ENCODE measurements around the gene LRP4. TPM values are rescaled to one million over a fixed set of nuclear protein-coding genes. Genes with fewer than 3 reads are reported as not detected.

Gene LRP4
- polyA plus RNA-seq, 1 donor (not counting 4 experiments of a cell fraction or from before 2014, with no cell fraction given): 3.4 TPM

DNA sequence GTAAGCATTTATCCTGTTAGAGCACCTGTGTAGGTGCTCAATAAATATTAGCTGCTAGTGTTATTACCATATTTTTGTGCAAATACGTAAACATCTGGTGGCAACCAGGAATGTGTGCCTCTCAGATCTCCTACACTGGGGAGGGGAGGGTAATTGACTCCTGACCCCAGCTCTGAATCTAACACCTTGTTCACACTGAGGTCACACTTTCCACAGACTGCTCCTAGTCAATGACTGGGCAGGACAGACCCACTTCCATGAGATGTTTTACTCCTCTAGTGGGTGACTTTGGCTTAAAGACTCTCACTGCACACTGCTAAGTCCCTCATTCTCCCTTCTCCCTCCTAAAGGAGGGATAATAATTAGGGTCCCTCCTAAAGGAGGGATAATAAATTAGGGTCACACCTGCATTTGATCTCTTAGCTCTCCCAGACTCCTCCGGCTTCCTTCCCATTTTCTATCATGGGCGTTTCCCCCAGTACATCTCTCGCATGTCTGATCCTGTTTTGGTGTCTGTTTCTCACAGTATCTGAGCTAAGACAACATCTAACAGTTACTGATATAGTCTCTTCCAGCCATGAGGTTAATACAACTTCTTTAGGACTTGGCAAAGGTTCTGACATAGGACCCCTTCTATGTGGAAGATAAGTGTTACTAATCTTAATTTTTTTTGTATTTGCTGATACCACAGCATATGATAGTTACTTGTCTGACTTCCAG is 26.2 kb upstream of the LRP4 start:
- H3K4me3 ChIP-seq (ENCODE audit: control insufficient read depth in 2 of 3, extremely low read depth in 1 of 3, insufficient read depth in 2 of 3, low read depth in 1 of 3, low read length in 3 of 3): no peak overlapping the region
- H3K9ac ChIP-seq (ENCODE audit: control insufficient read depth, extremely low read depth, insufficient read depth, low read length): no peak overlapping the region
- no peaks in the 10 kb centered on the region for H4K20me1 ChIP-seq (ENCODE audit: control insufficient read depth, extremely low read depth, insufficient read depth, low read length)
- no peaks in the 10 kb centered on the region for H3K79me2 ChIP-seq (ENCODE audit: control insufficient read depth, insufficient read depth, low read length)
- peak overlapping the region; percentile 35 for H2AFZ ChIP-seq (ENCODE audit: control insufficient read depth, low read length)
- no peaks in the 10 kb centered on the region for H3K27me3 ChIP-seq (ENCODE audit: control insufficient read depth, extremely low read depth, insufficient read depth, low read length)
- DNase-seq (ENCODE audit: low read depth, low spot score) (no peak), FAIRE-seq (peak; percentile 81)
- peaks cover 24% of the 10 kb centered on the region for H3K4me1 ChIP-seq (ENCODE audit: control insufficient read depth, extremely low read depth, insufficient read depth, low read length)
- TF ChIP-seq EZH2 (IDR thresholded peaks at IDR 0.05; ENCODE audit: low read length) (no peak), CTCF (optimal IDR thresholded peaks at IDR 0.05 in 1 of 3, IDR thresholded peaks at IDR 0.05 in 1 of 3, conservative IDR thresholded peaks at IDR 0.05 in 1 of 3; ENCODE audit: extremely low read depth in 1 of 3, insufficient read depth in 2 of 3, low read length in 3 of 3) (no peak)
- dilution Hi-C loops (cut with MboI; ENCODE audit: extremely low pct_ligation_motif_present, low sequenced_read_pairs): no loop called here
- H3K9me3 ChIP-seq (ENCODE audit: control insufficient read depth, low read depth, low read length): no peaks in the 10 kb centered on the region
- peak overlapping the region; percentile 34 for H3K4me2 ChIP-seq (ENCODE audit: control insufficient read depth, extremely low read depth, insufficient read depth, low read depth, low read length)
- H3K36me3 ChIP-seq (ENCODE audit: control insufficient read depth in 2 of 2, extremely low read depth in 1 of 2, insufficient read depth in 2 of 2, low read length in 2 of 2): no peaks in the 10 kb centered on the region
- H3K27ac ChIP-seq (ENCODE audit: control insufficient read depth, insufficient read depth, low read length): peak overlapping the region; percentile 10
- no peaks in the 10 kb centered on the region for H3K9me1 ChIP-seq (ENCODE audit: control insufficient read depth, extremely low read depth, insufficient read depth, low read length)

- H3K9ac ChIP-seq (ENCODE audit: control insufficient read depth, extremely low read depth, insufficient read depth, low read length): no peak overlapping the region
- no peak for FAIRE-seq
- no peak overlapping the region for H2AFZ ChIP-seq (ENCODE audit: control insufficient read depth, low read length)
- H3K4me2 ChIP-seq (ENCODE audit: control insufficient read depth, extremely low read depth, insufficient read depth, low read depth, low read length): no peak overlapping the region
- H3K4me1 ChIP-seq (ENCODE audit: control insufficient read depth, extremely low read depth, insufficient read depth, low read length): peaks cover 13% of the 10 kb centered on the region
- no peaks in the 10 kb centered on the region for H3K36me3 ChIP-seq (ENCODE audit: control insufficient read depth in 2 of 2, extremely low read depth in 1 of 2, insufficient read depth in 2 of 2, low read length in 2 of 2)
- no peaks in the 10 kb centered on the region for H3K27me3 ChIP-seq (ENCODE audit: control insufficient read depth, extremely low read depth, insufficient read depth, low read length)
- no peak overlapping the region for H3K4me3 ChIP-seq (ENCODE audit: control insufficient read depth in 2 of 3, extremely low read depth in 1 of 3, insufficient read depth in 2 of 3, low read depth in 1 of 3, low read length in 3 of 3)
- H3K9me3 ChIP-seq (ENCODE audit: control insufficient read depth, low read depth, low read length): no peaks in the 10 kb centered on the region
- no peaks in the 10 kb centered on the region for H4K20me1 ChIP-seq (ENCODE audit: control insufficient read depth, extremely low read depth, insufficient read depth, low read length)
- dilution Hi-C loops (cut with MboI; ENCODE audit: extremely low pct_ligation_motif_present, low sequenced_read_pairs): no loop called here
- no peak for DNase-seq (ENCODE audit: low read depth, low spot score)
- TF ChIP-seq CTCF (optimal IDR thresholded peaks at IDR 0.05 in 1 of 3, IDR thresholded peaks at IDR 0.05 in 1 of 3, conservative IDR thresholded peaks at IDR 0.05 in 1 of 3; ENCODE audit: extremely low read depth in 1 of 3, insufficient read depth in 2 of 3, low read length in 3 of 3): no peak
- no peak for TF ChIP-seq EZH2 (IDR thresholded peaks at IDR 0.05; ENCODE audit: low read length)
- H3K9me1 ChIP-seq (ENCODE audit: control insufficient read depth, extremely low read depth, insufficient read depth, low read length): no peaks in the 10 kb centered on the region
- peaks cover 2% of the 10 kb centered on the region for H3K79me2 ChIP-seq (ENCODE audit: control insufficient read depth, insufficient read depth, low read length)
- no peak overlapping the region for H3K27ac ChIP-seq (ENCODE audit: control insufficient read depth, insufficient read depth, low read length)
Measured at GRCh38 chr11:46942172-46942571, 23.8 kb upstream of the LRP4 start.

Data from keratinocyte (primary cell).